SK-N-SH (cell line): ENCODE results near the gene GRB2. TPM values are rescaled to one million over a fixed set of nuclear protein-coding genes. Genes with fewer than 3 reads are reported as not detected.
A peak's percentile ranks its signal among the peaks of the same experiment; 100 is the strongest.

Source experiments
- CTCF ChIA-PET: fragments of 300-600, 350-600 bp; formaldehyde crosslinking; extraction: SDS; loops from one replicate; lab custom pipeline; 2021; lab: Yijun Ruan, JAX
- POLR2A ChIA-PET: fragments of 350-600 bp; sonication (Branson Sonifier 250); formaldehyde crosslinking; extraction: SDS; loops from one replicate; lab custom pipeline; 2020; ENCODE audit warnings: antibody characterized with exemption, inconsistent platforms; lab: Yijun Ruan, JAX
- DNase-seq: peaks from one replicate; pipeline ENCODE4 v3.0.0; 2012
- H2AFZ ChIP-seq: fragments of 200-600 bp; sonication (generic); 2 replicates; pipeline ENCODE4 v1.8.1; 2016; ENCODE audit warnings: antibody characterized with exemption, mild to moderate bottlenecking, low read depth
- H3F3A ChIP-seq: fragments of 200-600 bp; sonication (generic); replicated peaks from 2 replicates; pipeline ENCODE3; 2016; ENCODE audit warnings: antibody characterized with exemption, mild to moderate bottlenecking; ENCODE audit not compliant: insufficient read depth
- H3K27ac ChIP-seq, 2 experiments: fragments of 200-500 bp in 1 of 2; fragments of 200-600 bp in 1 of 2; sonication (Bioruptor generic) in 1 of 2; sonication (generic), shearing (Covaris generic) in 1 of 2; 2 replicates each; pipeline versions ENCODE4 v1.5.1 to v1.6.1; 2014 to 2016; ENCODE audit warnings: low read depth in 2 of 2, inconsistent platforms in 1 of 2, low read length in 1 of 2, mild to moderate bottlenecking in 1 of 2, mixed read lengths in 1 of 2
- H3K27me3 ChIP-seq: fragments of 200-600 bp; sonication (generic), shearing (Covaris generic); 2 replicates; pipeline ENCODE4 v1.6.1; 2016; ENCODE audit warnings: mixed run types; ENCODE audit not compliant: insufficient read depth
- H3K36me3 ChIP-seq, 2 experiments: fragments of 200-500 bp in 1 of 2; fragments of 200-600 bp in 1 of 2; sonication (Bioruptor generic) in 1 of 2; sonication (generic) in 1 of 2; replicated peaks in 1 of 2; 2 replicates each; pipeline versions ENCODE3 to v1.5.1; 2014 to 2016; ENCODE audit warnings: low read length in 1 of 2, mild to moderate bottlenecking in 1 of 2; ENCODE audit not compliant: insufficient read depth in 2 of 2, control insufficient read depth in 1 of 2
- H3K4me1 ChIP-seq, 2 experiments: fragments of 200-500 bp in 1 of 2; fragments of 200-600 bp in 1 of 2; sonication (Bioruptor generic) in 1 of 2; sonication (generic), shearing (Covaris generic) in 1 of 2; 2 replicates each; pipeline versions ENCODE4 v1.5.1 to v1.6.1; 2014 to 2016; ENCODE audit warnings: low read depth in 1 of 2, low read length in 1 of 2, mixed run types in 1 of 2; ENCODE audit not compliant: insufficient read depth in 2 of 2, control insufficient read depth in 1 of 2
- H3K4me2 ChIP-seq: fragments of 200-600 bp; sonication (generic), shearing (Covaris generic); 2 replicates; pipeline ENCODE4 v1.6.1; 2017; ENCODE audit warnings: mixed run types
- H3K4me3 ChIP-seq, 2 experiments: fragments of 200-500 bp in 1 of 2; fragments of 200-600 bp in 1 of 2; sonication (Bioruptor generic) in 1 of 2; sonication (generic), shearing (Covaris generic) in 1 of 2; 2 replicates each; pipeline versions ENCODE4 v1.5.1 to v1.8.1; 2014 to 2016; ENCODE audit warnings: low read depth in 2 of 2, inconsistent platforms in 1 of 2, low read length in 1 of 2, mild to moderate bottlenecking in 1 of 2, mixed read lengths in 1 of 2, moderate library complexity in 1 of 2
- H3K79me2 ChIP-seq: fragments of 200-600 bp; sonication (generic); 2 replicates; pipeline ENCODE4 v1.8.1; 2017; ENCODE audit warnings: mild to moderate bottlenecking; ENCODE audit not compliant: insufficient read depth
- H3K9ac ChIP-seq: fragments of 200-600 bp; sonication (generic); 2 replicates; pipeline ENCODE4 v1.6.1; 2017; ENCODE audit warnings: mixed run types
- H3K9me2 ChIP-seq: fragments of 200-600 bp; sonication (generic); 2 replicates; pipeline ENCODE4 v1.6.1; 2017; ENCODE audit warnings: mixed run types
- H3K9me3 ChIP-seq: fragments of 200-600 bp; sonication (generic); 2 replicates; pipeline ENCODE4 v1.6.1; 2017; ENCODE audit warnings: mixed run types, mild to moderate bottlenecking, moderate library complexity
- H4K20me1 ChIP-seq: fragments of 200-600 bp; sonication (generic); 2 replicates; pipeline ENCODE4 v1.6.1; 2017; ENCODE audit warnings: mild to moderate bottlenecking, mixed run types; ENCODE audit not compliant: insufficient read depth
- ELF1 ChIP-seq: IDR thresholded peaks from 2 replicates; pipeline ENCODE4 v1.4.0; 2012
- EZH2phosphoT487 ChIP-seq: fragments of 200-600 bp; sonication (generic); IDR thresholded peaks from 2 replicates; pipeline ENCODE4 v1.6.1; 2017; ENCODE audit warnings: low read depth, mixed run types, mild to moderate bottlenecking, antibody characterized with exemption, moderate library complexity, borderline replicate concordance
- FOXJ3 ChIP-seq: sonication (generic); formaldehyde crosslinking; IDR thresholded peaks from 2 replicates; pipeline ENCODE4 v1.5.1; 2020; ENCODE audit warnings: mild to moderate bottlenecking, missing genetic modification reagents
- GABPA ChIP-seq: IDR thresholded peaks from 2 replicates; pipeline ENCODE4 v1.4.0; 2012; ENCODE audit warnings: low read depth, mild to moderate bottlenecking
- GATA2 ChIP-seq: sonication (generic); formaldehyde crosslinking; IDR thresholded peaks from 2 replicates; pipeline ENCODE4 v1.5.0; 2020; ENCODE audit warnings: mild to moderate bottlenecking, missing genetic modification reagents
- MEF2A ChIP-seq: IDR thresholded peaks from 2 replicates; pipeline ENCODE4 v1.4.0; 2012; ENCODE audit warnings: low read depth, borderline replicate concordance
- RAD21 ChIP-seq: IDR thresholded peaks from 2 replicates; pipeline ENCODE4 v1.6.1; 2012; ENCODE audit warnings: mild to moderate bottlenecking, low read length
- RFX5 ChIP-seq: IDR thresholded peaks from 2 replicates; pipeline ENCODE4 v1.6.1; 2012; ENCODE audit warnings: mild to moderate bottlenecking, improper control_type of control experiment, low read length
- RXRA ChIP-seq: IDR thresholded peaks from 2 replicates; pipeline ENCODE4 v1.4.0; 2012; ENCODE audit warnings: low read depth, mild to moderate bottlenecking, borderline replicate concordance
- SIN3A ChIP-seq: IDR thresholded peaks from 2 replicates; pipeline ENCODE4 v1.6.1; 2012; ENCODE audit warnings: low read depth, mild to moderate bottlenecking, low read length, moderate library complexity, borderline replicate concordance
- SMC3 ChIP-seq: IDR thresholded peaks from 2 replicates; pipeline ENCODE4 v1.6.1; 2012; ENCODE audit warnings: low read depth, low read length, improper control_type of control experiment
- TAF1 ChIP-seq: IDR thresholded peaks from 2 replicates; pipeline ENCODE4 v1.6.1; 2012; ENCODE audit warnings: low read depth, mild to moderate bottlenecking, low read length, moderate library complexity, borderline replicate concordance
- WGBS: methylation state at CpG from one replicate; pipeline ENCODE4 v1.1.6; 2017; ENCODE audit warnings: low lambda C conversion rate; 5-methylcytosine and 5-hydroxymethylcytosine counted together
- polyA plus RNA-seq, 3 experiments: library from polyadenylated mRNA; depleted of rRNA; stranded (reverse); fragments of >200 nt; gene quantifications; 2 replicates each; pipeline ENCODE4 v1.2.3, GENCODE V29; 2012
- TF ChIP-seq, protein P1 (sequence below): IDR thresholded peaks from 2 replicates; pipeline ENCODE4 v1.4.0; 2012; ENCODE audit warnings: low read depth, borderline replicate concordance
- TF ChIP-seq, protein P2 (sequence below): IDR thresholded peaks from 2 replicates; pipeline ENCODE4 v1.4.0; 2012; ENCODE audit warnings: low read depth
- TF ChIP-seq, protein P3 (sequence below): IDR thresholded peaks from 2 replicates; pipeline ENCODE4; 2012
- TF ChIP-seq, protein P4 (sequence below): fragments of 150-350 bp; IDR thresholded peaks from 2 replicates; pipeline ENCODE4 v1.6.1; 2016; ENCODE audit warnings: mild to moderate bottlenecking, low read depth, low read length
- TF ChIP-seq, protein P5 (sequence below): fragments of 200-600 bp; sonication (generic); IDR thresholded peaks from 2 replicates; pipeline ENCODE4 v1.6.1; 2017; ENCODE audit warnings: antibody characterized with exemption, mild to moderate bottlenecking, moderate library complexity

Gene GRB2
- polyA plus RNA-seq, 1 of the 3 experiments (the other 2 are of a cell fraction), result 89.6 TPM

DNA sequence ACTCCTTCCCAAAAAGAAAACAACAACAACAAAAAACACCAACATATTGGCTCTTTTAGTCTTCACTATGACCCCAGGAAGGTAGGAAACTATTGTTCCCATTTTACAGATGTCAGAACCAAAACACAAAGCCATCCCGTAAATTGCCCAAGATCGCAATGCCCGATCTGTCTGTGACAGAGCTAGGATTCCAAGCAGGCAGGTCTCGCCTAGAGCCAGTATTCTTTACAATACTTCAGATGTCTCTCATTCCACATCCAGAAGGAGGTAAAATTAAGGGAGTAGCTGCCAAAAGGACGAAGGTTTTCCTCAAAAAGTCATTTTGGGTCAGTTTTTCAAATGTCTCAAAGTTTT, 21.7 kb downstream of the GRB2 start:
- H3K9me3 ChIP-seq, result no peaks in the 10 kb centered on the region
- no peak for DNase-seq
- 78% methylated on average over 5 of the region's 5 CpGs for WGBS
- ChIA-PET CTCF (interaction anchor here (0.8 to 1.5 kb wide), 5 partner anchors 11 to 113 kb away, joined by 3 to 5 read pairs (median 4); partner anchors contain the start of gene MIF4GD), POLR2A (no interaction called here)
- no peak overlapping the region for H3K4me3 ChIP-seq
- H3K79me2 ChIP-seq, result peaks cover 99% of the 10 kb centered on the region
- H3K9ac ChIP-seq, result no peak overlapping the region
- H3K36me3 ChIP-seq, result peaks cover 0 to 4% of the 10 kb centered on the region in 2 experiments
- H3K4me1 ChIP-seq, result no peaks in the 10 kb centered on the region
- H3K4me2 ChIP-seq, result no peak overlapping the region
- peaks cover 13% of the 10 kb centered on the region for H3F3A ChIP-seq
- H4K20me1 ChIP-seq, result peaks cover 80% of the 10 kb centered on the region
- TF ChIP-seq, protein P1, sequence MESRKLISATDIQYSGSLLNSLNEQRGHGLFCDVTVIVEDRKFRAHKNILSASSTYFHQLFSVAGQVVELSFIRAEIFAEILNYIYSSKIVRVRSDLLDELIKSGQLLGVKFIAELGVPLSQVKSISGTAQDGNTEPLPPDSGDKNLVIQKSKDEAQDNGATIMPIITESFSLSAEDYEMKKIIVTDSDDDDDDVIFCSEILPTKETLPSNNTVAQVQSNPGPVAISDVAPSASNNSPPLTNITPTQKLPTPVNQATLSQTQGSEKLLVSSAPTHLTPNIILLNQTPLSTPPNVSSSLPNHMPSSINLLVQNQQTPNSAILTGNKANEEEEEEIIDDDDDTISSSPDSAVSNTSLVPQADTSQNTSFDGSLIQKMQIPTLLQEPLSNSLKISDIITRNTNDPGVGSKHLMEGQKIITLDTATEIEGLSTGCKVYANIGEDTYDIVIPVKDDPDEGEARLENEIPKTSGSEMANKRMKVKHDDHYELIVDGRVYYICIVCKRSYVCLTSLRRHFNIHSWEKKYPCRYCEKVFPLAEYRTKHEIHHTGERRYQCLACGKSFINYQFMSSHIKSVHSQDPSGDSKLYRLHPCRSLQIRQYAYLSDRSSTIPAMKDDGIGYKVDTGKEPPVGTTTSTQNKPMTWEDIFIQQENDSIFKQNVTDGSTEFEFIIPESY, result no peak
- TF ChIP-seq, protein P2, sequence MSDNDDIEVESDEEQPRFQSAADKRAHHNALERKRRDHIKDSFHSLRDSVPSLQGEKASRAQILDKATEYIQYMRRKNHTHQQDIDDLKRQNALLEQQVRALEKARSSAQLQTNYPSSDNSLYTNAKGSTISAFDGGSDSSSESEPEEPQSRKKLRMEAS, result no peak
- no peak for TF ChIP-seq RXRA
- TF ChIP-seq MEF2A, result no peak
- no peak for TF ChIP-seq SIN3A
- TF ChIP-seq GABPA, result no peak
- TF ChIP-seq EZH2phosphoT487, result no peak
- no peak for TF ChIP-seq SMC3
- TF ChIP-seq GATA2 (CRISPR knock-in tag), result no peak
- TF ChIP-seq, protein P3, sequence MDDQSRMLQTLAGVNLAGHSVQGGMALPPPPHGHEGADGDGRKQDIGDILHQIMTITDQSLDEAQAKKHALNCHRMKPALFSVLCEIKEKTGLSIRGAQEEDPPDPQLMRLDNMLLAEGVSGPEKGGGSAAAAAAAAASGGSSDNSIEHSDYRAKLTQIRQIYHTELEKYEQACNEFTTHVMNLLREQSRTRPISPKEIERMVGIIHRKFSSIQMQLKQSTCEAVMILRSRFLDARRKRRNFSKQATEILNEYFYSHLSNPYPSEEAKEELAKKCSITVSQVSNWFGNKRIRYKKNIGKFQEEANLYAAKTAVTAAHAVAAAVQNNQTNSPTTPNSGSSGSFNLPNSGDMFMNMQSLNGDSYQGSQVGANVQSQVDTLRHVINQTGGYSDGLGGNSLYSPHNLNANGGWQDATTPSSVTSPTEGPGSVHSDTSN, result no peak
- no peak overlapping the region for H3K27ac ChIP-seq
- H3K27me3 ChIP-seq, result no peaks in the 10 kb centered on the region
- H3K9me2 ChIP-seq, result no peaks in the 10 kb centered on the region
- no peak overlapping the region for H2AFZ ChIP-seq

DNA sequence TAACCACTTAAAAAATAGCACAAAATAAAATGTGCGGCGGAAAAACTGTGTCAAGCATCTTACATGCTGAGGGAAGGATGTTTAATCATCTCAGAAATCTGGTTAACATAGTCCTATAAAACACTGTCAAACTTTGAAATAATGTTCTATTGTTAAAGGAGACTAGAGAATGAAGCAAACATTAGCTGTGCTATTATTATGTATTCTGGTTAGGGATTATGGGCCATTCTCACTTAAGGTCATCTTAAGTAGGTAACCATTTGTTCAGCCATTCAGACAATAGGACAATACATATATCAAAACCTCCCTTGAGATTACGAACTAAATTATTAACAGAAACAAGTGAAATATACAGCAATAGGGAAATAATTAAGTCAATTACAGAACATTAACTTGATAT, 24.7 kb downstream of the GRB2 start:
- CTCF ChIA-PET, result interaction anchor here (0.9 to 3.9 kb wide), 11 partner anchors 11 to 369 kb away, joined by 3 to 35 read pairs (median 5); partner anchors contain the start of genes GRB2 and MIF4GD

More for the DNA sequence above, 24.7 kb downstream of the GRB2 start:
- Histone ChIP-seq H3K4me2 (no peak overlapping the region), H3K27ac (peak overlapping the region in 1 of 2 experiments; percentile 7; a peak in 1 of 4 replicates), H3K27me3 (no peaks in the 10 kb centered on the region), H3K9me2 (no peaks in the 10 kb centered on the region), H4K20me1 (peaks cover 68% of the 10 kb centered on the region), H3K9ac (no peak overlapping the region), H3K9me3 (no peaks in the 10 kb centered on the region), H3F3A (peaks cover 13% of the 10 kb centered on the region), H3K4me1 (no peaks in the 10 kb centered on the region), H3K36me3 (peaks cover 0 to 4% of the 10 kb centered on the region in 2 experiments), H3K4me3 (no peak overlapping the region), H2AFZ (no peak overlapping the region), H3K79me2 (peaks cover 99% of the 10 kb centered on the region)
- no peak for DNase-seq
- POLR2A ChIA-PET, result interaction anchor here (1.4 kb wide), 1 partner anchor 13 kb away, joined by 7 read pairs; no protein-coding TSS in a partner anchor
- 90% methylated on average over 3 of the region's 3 CpGs for WGBS
- TF ChIP-seq, protein P4, sequence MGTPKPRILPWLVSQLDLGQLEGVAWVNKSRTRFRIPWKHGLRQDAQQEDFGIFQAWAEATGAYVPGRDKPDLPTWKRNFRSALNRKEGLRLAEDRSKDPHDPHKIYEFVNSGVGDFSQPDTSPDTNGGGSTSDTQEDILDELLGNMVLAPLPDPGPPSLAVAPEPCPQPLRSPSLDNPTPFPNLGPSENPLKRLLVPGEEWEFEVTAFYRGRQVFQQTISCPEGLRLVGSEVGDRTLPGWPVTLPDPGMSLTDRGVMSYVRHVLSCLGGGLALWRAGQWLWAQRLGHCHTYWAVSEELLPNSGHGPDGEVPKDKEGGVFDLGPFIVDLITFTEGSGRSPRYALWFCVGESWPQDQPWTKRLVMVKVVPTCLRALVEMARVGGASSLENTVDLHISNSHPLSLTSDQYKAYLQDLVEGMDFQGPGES, result no peak
- TF ChIP-seq FOXJ3 (CRISPR knock-in tag) (no peak), RAD21 (no peak), GABPA (no peak), ELF1 (no peak), RFX5 (no peak), TAF1 (no peak), MEF2A (no peak)
- TF ChIP-seq, protein P3, result no peak
- TF ChIP-seq, protein P5, sequence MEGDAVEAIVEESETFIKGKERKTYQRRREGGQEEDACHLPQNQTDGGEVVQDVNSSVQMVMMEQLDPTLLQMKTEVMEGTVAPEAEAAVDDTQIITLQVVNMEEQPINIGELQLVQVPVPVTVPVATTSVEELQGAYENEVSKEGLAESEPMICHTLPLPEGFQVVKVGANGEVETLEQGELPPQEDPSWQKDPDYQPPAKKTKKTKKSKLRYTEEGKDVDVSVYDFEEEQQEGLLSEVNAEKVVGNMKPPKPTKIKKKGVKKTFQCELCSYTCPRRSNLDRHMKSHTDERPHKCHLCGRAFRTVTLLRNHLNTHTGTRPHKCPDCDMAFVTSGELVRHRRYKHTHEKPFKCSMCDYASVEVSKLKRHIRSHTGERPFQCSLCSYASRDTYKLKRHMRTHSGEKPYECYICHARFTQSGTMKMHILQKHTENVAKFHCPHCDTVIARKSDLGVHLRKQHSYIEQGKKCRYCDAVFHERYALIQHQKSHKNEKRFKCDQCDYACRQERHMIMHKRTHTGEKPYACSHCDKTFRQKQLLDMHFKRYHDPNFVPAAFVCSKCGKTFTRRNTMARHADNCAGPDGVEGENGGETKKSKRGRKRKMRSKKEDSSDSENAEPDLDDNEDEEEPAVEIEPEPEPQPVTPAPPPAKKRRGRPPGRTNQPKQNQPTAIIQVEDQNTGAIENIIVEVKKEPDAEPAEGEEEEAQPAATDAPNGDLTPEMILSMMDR, result no peak
- TF ChIP-seq, protein P2, result no peak
